ENCODE results near the gene CLRN1.

GRCh38 chr3:151014501-151015018, 42.0 kb upstream of the CLRN1 start:
- no peak for TF ChIP-seq SUZ12 (IDR thresholded peaks at IDR 0.05; ENCODE audit: extremely low read depth, insufficient read depth, insufficient read length)
- no peak for TF ChIP-seq ZNF274 (IDR thresholded peaks at IDR 0.05; ENCODE audit: low read depth, low read length)
- TF ChIP-seq YY1 (IDR thresholded peaks at IDR 0.05; ENCODE audit: insufficient read depth, insufficient read length) = no peak

Data from NT2/D1 (cell line).